GM12874 (cell line): ENCODE measurements around the gene RNASEH2B.

Source experiments
- TF ChIP-seq, protein P1 (sequence below): IDR thresholded peaks from 2 replicates; pipeline ENCODE4 v1.5.1; 2011; ENCODE audit warnings: low read depth, mild to moderate bottlenecking, control low read depth, low read length, moderate library complexity; ENCODE audit not compliant: insufficient read depth

RNASEH2B gene

DNA sequence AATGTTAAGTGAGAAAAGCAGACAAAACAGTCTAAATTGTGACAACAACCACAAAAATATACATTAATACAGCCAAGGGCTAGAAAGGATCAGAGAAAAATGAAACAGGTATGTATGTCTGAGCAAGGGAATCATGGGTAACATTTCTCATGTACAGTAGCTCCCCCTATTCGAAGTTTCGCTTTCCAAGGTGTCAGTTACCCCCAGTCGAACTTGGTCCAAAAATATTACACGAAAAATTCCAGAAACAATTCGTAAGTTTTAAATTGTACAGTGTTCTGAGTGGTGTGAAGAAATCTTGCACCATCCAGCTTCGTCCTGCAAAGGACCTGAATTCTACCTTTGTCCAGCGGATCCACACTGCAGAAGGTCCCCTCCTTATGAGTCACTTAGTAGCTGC, 1.8 kb upstream of the RNASEH2B start:
- TF ChIP-seq, protein P1, sequence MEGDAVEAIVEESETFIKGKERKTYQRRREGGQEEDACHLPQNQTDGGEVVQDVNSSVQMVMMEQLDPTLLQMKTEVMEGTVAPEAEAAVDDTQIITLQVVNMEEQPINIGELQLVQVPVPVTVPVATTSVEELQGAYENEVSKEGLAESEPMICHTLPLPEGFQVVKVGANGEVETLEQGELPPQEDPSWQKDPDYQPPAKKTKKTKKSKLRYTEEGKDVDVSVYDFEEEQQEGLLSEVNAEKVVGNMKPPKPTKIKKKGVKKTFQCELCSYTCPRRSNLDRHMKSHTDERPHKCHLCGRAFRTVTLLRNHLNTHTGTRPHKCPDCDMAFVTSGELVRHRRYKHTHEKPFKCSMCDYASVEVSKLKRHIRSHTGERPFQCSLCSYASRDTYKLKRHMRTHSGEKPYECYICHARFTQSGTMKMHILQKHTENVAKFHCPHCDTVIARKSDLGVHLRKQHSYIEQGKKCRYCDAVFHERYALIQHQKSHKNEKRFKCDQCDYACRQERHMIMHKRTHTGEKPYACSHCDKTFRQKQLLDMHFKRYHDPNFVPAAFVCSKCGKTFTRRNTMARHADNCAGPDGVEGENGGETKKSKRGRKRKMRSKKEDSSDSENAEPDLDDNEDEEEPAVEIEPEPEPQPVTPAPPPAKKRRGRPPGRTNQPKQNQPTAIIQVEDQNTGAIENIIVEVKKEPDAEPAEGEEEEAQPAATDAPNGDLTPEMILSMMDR: no peak

DNA sequence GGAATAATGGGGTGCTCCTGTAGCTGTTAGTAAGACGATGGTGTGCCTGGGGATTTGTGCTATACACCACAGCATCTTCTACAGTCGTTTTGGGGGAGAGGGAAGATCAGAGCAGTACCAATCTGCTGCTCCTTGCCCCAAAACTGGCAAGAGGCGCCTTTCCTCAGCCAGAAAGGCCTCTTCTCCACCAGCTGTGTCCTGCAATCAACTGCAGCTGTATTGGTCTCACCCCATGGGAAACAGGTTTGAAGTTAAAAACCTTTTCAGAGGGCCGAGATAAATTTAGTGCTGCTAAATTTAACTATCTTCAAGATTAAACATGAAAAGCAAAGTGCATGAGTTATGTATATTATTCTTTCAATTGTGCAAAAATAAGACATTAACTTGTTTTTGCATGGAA, 1.2 kb upstream of the RNASEH2B start:
- TF ChIP-seq, protein P1: no peak

DNA sequence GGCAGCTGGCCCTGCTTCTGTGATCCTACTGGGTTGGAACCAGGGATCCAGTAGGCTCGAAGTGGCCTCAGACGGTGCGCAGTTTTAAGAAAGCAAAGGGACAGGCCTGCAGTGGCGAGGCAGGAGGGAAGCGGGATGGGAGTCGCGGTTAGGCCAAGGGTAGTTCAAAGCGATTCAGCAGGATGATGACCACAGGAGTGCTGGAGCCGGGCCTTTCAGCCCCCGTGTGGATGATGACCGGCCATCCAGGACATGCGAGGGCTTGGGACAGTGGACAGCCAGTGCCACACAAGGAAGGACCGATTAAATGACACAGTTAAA, 854 bp downstream of the RNASEH2B start:
- TF ChIP-seq, protein P1: no peak

DNA sequence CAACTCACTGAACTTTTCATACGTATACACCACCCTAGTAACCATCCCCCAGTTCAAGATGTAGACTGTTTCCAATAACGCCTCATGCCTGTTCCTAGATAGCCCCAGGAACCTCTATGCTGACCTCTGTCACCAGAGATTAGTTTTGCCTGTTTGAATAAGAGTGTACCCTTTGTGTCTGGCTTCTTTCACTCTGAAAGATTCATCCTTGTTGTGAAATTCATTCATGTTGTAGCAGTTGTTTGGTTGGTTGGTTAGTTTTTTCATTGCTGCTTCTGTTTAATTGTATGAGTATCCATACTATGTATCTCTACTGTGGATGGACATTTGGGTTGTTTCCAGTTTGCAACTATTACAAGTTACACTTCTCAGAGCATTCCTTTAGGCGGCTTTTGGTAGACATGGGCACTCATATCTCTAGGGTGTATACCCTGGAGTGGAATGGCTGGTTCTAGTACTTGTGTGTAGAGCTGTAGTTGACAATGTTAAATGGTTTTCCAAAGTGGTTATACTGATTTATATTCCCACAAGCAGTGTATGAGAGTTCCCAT, 1.6 kb downstream of the RNASEH2B start:
- TF ChIP-seq, protein P1: no peak

DNA sequence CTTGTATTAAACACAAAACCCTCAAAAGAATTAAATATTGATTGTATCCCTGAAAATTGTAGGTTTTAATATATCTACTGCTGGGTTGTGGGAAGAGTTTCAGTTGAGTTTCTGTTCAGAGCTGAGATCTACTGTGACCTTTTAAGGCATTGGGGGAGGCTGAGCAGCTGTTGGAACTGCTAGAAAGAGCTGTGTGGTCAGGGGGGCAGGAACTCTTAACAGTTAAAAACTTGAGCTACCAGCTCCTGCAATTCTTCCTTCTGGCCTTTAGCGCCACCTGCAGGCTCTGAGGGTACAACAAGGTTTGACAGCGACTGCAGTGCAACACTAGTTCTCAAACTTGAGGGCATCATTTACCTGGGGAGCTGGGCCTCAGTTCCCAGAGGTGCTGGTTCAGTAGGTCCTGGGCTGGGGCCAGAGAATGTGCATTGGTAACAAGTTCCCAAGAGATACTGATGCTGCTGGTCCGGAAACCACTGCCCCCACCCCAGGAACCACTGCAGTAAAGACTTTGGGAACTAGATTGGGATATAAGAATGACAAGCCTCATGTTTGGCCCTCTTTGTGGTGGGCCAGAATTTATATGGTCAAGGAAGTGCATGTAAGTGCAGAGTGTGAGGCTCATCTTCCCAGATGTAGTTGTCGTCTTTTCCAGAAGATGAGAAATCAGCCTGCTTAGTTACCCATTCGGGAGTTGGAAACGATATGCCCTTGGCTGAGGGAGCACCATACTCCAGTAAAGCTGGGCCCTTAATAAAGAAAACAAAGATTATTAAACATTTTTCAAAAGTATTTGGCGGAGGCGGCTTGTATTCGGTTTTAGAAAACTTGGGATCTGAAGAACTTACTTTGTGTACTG, 2.6 kb downstream of the RNASEH2B start:
- TF ChIP-seq, protein P1: peak; percentile 81

DNA sequence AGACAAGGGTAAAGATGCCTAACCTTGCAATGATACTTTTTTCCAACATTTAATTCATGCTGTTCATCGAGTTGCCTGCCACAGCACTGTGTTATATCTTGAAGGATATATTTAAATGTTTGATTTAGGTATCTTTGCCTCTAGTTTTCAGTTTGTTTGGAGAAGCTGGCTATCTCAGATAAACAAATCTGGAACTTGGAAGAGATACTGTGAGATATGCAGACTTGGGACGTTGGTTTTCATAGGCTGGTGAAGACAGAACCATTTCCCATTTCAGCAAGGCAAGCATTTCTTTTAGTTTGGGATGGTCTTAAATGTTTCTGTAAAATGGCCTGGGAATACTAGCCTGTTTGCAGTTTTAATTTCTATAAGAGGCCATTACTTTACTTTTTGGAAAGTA, 3.3 kb downstream of the RNASEH2B start:
- TF ChIP-seq, protein P1: no peak

DNA sequence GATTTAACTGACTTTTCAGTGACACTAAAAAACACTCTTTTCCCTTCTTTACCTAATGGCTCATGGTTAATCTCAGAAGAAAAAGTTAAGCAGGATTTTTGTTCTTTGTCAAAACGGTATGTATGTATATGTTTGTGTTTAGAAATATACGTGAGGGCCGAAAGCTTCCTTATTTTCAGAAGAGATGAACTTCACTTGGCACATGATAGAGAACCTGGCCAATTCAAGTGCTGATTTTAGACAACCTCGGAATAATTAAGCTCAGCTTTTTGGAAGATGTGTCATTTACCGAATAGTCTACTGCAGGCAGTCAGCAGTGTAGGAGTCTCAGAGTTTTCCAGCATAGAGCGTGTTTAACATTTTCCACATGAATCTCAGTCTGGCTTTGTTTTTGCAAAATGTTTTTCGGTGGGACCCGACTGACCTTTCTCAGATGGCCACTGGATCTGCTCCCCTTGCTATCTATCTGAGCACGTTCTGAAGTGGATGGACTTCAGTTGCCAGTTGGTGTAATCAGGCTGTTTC, 4.6 kb downstream of the RNASEH2B start:
- TF ChIP-seq, protein P1: no peak
